D721Med (cell line): ENCODE measurements around the gene SEMA3E.

Experiments
- DNase-seq: peaks from one replicate; pipeline ENCODE4 v3.0.0; 2011; ENCODE audit warnings: low spot score; ENCODE audit not compliant: insufficient read length
- FAIRE-seq: peaks from 2 replicates; lab custom pipeline; 2011; peaks lifted over from hg19 to GRCh38; lab: Jason Lieb, UNC
- TF ChIP-seq, protein P1 (sequence below): IDR thresholded peaks from 2 replicates; pipeline ENCODE4 v1.5.1; 2012; ENCODE audit warnings: mild to moderate bottlenecking, control low read depth; ENCODE audit not compliant: insufficient read depth; ENCODE audit errors: missing control alignments

The SEMA3E gene

DNA sequence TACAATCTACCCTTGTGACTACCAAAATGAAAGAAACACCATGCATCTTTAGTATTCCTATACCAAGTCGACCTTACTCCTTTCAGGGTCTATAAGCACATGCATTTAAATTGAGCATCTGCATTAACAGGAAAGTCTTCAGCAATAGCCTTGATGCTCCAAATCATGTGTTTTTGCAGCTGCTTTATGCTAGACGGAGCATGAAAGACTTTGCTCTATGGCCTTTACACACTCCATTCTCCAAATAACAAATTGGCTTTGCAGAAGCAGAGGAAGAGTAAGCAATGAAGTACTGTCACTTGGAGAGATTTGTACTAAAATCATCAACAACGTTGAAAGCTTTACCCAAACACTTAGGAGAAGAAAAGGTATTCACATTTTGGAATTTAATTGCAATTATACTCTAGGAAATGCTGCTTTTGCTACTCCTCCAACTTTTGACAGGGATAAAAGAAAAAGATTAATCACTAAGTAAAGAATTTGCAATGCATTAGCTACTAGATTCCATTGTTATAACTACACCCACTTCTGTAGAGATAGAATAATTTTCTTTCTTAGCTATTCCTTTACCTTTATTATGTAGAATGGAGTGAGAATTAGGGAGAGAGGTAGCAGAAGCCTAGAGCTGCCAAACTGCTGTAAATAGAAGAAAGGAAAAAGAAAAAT, 131.8 kb downstream of the SEMA3E start:
- TF ChIP-seq, protein P1, sequence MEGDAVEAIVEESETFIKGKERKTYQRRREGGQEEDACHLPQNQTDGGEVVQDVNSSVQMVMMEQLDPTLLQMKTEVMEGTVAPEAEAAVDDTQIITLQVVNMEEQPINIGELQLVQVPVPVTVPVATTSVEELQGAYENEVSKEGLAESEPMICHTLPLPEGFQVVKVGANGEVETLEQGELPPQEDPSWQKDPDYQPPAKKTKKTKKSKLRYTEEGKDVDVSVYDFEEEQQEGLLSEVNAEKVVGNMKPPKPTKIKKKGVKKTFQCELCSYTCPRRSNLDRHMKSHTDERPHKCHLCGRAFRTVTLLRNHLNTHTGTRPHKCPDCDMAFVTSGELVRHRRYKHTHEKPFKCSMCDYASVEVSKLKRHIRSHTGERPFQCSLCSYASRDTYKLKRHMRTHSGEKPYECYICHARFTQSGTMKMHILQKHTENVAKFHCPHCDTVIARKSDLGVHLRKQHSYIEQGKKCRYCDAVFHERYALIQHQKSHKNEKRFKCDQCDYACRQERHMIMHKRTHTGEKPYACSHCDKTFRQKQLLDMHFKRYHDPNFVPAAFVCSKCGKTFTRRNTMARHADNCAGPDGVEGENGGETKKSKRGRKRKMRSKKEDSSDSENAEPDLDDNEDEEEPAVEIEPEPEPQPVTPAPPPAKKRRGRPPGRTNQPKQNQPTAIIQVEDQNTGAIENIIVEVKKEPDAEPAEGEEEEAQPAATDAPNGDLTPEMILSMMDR: no peak
- no peak for FAIRE-seq
- DNase-seq: no peak

DNA sequence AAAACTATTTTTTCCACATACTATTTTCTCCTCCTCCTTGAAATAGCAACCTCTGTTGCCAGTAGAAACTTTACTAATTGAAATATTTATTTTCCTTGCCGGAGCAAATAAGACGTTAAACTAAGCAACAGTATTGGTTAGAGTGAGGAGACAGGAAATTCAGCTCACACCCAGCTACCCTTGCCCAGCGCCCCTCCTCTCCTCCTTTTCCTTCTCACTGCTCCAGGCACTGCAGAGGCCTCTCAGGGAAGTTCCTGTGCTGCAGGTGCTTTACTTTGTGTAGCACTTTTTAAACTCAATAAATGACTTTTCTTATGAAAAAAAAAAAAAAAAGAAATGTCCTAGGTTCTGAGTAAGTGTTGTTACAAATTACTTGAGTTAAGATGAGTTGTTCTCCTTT, 134.0 kb downstream of the SEMA3E start:
- no peak for FAIRE-seq
- no peak for DNase-seq
- TF ChIP-seq, protein P1: no peak

DNA sequence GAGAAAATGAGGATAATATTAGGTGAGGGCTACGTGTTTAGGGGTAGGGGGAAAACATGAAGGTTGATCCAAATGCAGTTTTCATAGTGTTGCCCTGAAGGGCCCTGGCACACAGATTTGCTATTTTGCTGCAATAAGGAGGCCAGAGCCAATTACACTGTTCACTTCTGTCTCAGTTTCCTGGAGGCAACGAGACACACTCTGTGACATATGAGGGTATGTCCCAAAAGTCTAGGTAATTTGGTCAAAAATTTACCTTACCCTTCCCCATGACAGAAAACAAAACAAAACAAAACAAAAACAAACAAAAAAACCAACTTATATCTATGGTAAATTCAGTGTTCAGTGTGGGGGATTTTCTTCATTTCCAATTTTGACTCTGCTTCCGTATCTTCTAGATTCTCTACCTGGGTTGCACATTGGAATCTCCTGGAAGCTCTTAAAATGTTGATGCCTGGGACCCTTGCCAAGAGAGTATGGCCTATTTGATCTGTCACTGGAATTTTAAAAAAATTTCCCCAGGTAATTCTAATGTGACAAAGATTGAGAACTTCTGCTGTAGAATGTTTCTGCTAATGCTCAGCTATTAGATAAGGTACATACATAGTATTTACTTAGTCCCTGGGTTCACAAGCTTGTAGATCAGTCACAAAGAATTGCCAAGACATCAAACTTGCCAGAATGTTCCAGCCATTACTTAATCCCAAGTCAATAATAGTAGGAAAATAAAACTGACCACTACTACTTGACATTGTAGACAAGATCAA, 139.5 kb downstream of the SEMA3E start:
- FAIRE-seq: no peak
- no peak for DNase-seq
- TF ChIP-seq, protein P1: no peak

DNA sequence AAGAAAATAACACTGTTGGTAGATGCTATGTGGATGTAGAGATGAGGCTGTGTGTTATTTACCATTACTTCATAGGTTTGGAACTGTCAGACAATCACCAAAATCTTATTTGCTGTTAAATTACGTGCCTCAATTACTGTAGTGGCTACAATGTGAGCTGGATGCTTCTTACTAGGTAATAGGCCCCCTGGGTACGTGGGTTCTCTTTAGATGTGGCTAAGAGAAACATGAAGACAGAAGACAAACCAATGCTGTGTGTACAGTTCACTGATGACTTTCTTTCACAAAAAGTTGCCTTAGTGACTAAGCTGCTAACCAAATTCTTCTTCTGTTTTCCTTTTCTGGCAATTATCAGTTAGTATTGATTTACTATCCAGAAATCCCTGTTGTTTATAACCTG, 144.6 kb downstream of the SEMA3E start:
- FAIRE-seq (no peak), DNase-seq (no peak)
- TF ChIP-seq, protein P1: no peak

DNA sequence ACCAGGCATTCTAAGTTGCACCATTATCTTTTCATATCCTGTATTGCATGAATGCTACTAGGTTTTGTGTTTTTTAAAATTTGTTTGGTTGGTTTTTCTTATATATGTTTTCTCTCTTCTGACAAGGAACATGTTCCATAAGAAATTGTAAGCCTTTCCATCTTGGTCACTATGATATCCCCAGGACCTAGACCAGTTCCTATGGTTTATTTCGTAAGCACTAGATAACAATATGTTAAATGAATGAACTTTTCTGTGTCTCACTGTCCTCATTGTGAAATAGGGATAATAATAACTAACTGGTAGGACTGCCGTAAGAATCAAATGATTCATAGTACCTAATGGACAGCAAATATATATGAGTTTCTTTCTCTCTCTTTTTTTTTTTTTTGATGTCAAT, 146.3 kb downstream of the SEMA3E start:
- FAIRE-seq (no peak), DNase-seq (no peak)
- TF ChIP-seq, protein P1: no peak

DNA sequence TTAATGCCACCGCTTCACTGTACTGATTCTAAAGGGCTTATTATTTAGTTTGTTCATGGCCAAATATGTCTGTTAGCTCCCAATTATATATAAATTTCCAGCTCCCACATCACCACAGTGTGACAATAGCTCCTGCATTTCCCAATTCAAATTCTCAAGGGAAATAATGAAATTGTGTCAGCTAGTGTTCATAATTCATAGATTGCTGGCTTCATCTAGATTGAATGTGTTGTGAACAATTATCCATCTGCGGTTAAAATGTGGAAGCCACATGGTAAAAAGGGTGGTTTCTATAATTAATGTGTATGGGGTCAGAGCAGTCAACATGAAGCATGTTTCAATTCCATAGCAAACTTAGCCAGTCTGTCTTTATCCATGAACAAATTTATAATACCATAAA, 154.3 kb downstream of the SEMA3E start:
- TF ChIP-seq, protein P1: no peak

DNA sequence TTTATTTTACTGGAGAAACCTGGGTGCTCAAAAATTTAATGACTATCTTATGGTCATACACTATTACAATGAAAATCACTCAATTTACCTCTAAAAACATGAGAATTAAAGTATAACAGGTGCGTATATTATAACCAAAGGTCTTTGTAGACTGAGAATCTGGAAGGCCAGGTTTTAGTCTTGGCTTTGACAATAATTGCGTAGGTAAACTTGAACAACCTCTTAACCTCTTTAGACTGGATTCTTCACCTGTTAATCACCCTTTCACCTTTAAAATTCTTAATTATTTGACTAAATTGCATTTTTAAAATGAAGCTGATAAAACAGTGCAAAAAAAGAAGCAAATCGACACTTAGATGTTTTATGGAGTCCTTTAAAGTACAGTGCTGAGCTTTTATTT, 156.1 kb downstream of the SEMA3E start:
- FAIRE-seq (no peak), DNase-seq (no peak)
- TF ChIP-seq, protein P1: no peak

More for the DNA sequence above, 154.3 kb downstream of the SEMA3E start:
- DNase-seq: no peak
- FAIRE-seq: no peak
